ENCODE results near the gene SFXN5.

SFXN5 gene

DNA sequence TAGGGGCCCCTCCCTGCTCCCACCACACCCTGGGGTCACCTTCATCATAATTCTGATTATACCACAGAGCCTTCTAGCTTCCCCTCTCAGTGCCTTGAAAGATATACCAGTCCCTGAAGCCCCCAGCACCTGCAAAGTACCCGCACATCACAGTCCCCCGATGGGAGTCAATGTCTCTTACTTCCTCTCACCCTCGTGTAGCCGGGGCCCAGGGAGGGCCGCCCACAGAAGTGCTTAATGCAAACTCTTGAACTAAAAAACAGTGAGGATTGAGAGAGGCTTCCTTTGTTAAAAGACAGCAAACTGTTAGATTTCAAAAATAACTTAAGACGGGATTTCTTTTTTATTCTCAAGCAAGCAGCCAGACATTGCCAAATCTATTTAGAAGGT lies 76.5 kb downstream of the SFXN5 start:
- TF ChIP-seq CTCF (IDR thresholded peaks at IDR 0.05) = no peak
- no peak overlapping the region for H3K27ac ChIP-seq
- no peak overlapping the region for H3K4me3 ChIP-seq
- no peak for DNase-seq (ENCODE audit: low spot score)

DNA sequence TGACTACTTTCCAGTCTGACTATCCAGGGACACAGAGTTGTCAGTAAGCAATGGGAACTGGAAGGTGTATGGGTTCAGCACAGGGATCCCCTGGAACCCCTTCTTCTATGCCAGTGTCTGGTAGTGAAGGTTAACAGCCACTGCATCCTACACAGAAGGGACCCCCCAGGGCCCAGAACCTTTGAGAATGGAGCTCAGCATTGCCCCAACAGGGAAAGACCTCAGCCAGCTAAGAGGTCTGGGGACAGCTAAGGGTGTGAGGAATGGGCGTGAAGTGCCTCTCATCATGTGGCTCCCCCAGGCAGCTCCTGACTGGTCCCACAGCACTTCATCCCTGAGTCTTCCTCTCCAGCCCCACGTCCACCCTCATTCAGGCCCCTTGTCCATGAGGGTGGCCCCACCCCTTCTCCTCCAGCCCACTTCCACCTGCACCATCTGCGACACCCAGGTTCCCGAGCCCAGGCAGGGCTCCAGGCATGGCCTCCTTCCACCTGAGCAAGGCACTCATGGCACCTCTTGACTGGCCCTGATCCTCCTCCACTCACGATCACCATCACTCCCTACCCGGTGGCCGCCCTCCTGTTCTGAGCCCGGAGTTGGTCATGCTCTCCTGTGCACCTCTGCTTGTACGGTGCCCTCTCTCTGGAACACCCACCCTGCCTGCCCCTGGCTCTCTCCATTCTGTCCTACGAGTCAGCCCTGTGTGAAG lies 77.1 kb downstream of the SFXN5 start:
- no peak overlapping the region for H3K27ac ChIP-seq
- DNase-seq (ENCODE audit: low spot score) = peak; percentile 65
- H3K4me3 ChIP-seq = no peak overlapping the region
- TF ChIP-seq CTCF (IDR thresholded peaks at IDR 0.05) = no peak

- no peak for TF ChIP-seq CTCF (IDR thresholded peaks at IDR 0.05)
- H3K4me3 ChIP-seq = no peak overlapping the region
- DNase-seq (ENCODE audit: low spot score) = peak; percentile 55
- no peak overlapping the region for H3K27ac ChIP-seq
These were observed 77.6 kb downstream of the SFXN5 start for GRCh38 chr2:72993933-72994280.

- DNase-seq (ENCODE audit: low spot score) = peak; percentile 55
- H3K27ac ChIP-seq = no peak overlapping the region
- TF ChIP-seq CTCF (IDR thresholded peaks at IDR 0.05) = peak; percentile 74
- no peak overlapping the region for H3K4me3 ChIP-seq
These were observed 78.2 kb downstream of the SFXN5 start for GRCh38 chr2:72993147-72993932.

DNA sequence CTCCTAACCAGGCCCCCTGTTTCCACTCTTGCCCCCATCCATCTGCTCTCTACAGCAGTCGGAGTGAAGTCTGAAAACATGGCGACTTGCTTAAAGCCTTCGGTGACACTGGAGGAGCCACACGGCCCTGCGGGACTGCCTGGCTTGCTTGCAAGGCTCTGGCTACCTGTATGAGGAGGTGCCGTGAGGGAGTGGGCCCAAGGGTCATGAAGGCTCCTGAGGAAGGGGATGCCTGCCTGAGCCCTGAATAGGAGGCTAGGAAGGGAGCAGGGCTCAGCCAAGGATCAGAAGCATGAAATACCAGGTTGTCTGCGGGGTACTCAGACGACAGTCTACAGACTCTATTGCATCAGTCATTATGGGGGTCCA lies 78.8 kb downstream of the SFXN5 start:
- TF ChIP-seq CTCF (IDR thresholded peaks at IDR 0.05) = no peak
- Histone ChIP-seq H3K4me3 (no peak overlapping the region), H3K27ac (no peak overlapping the region)
- DNase-seq (ENCODE audit: low spot score) = peak; percentile 45

DNA sequence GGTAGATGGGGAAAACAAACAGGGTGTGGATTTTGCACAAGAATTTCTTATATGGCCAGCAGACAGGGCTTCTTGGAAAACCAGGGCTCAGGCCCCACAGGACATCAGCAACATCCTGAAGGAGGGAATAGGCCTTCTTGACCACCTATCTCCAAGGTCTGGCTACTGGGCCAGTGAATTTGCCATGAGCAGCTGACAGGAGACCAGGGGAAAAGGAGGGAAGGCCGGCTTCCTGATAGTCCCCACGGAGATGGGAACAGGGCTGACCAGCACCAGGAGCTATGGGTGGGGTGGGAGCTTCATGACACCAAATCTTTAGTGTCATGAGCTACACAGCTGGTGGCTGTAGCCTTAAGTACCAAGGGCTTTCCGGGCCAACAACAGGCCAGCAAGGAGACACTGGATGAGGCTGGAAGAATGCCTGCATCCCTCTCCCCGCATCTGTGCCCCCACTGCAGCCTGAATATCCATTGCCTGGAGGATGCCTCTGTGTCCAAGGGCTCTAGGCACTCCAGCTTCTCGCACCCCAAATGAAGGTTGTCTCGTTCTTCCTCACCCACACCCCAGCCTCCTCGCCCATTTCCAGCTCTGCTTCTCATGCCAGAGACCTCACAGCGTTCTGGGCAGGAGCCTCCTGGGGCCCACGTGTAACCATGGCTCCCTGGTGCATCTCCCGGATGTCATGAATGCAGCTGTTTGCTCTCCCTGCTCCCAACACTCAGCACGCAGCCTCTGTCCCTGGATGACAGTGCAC lies 79.4 kb downstream of the SFXN5 start:
- no peak overlapping the region for H3K4me3 ChIP-seq
- no peak overlapping the region for H3K27ac ChIP-seq
- DNase-seq (ENCODE audit: low spot score) = peak; percentile 53
- no peak for TF ChIP-seq CTCF (IDR thresholded peaks at IDR 0.05)
